CD4-positive, alpha-beta T cell treated with Interleukin-17A for 4 hours (primary cell): ENCODE results near the gene AKR1B1.

Experiments used
- DNase-seq: peaks from one replicate; pipeline ENCODE4 v3.0.0-alpha.2; 2020; ENCODE audit warnings: mixed read lengths

The AKR1B1 gene

DNA sequence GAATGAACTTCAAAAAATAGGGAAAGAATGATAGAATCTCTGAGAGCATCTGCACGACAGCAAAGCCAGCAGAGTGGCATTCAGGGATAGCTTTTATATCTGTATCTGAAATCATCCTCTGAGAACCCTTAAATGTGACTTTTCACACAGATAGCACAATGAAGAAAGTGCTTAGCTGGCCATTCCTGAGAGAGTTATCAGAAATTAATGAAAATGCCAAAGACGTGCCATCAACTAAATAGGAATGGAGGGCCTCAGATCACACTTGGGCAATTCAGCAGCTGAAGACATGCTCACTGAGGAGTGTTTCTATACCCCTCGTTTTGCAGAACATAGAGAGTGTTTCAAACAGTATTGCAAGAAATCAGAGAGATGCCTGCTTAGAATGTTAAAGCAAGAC lies 51.6 kb downstream of the AKR1B1 start:
- DNase-seq, result no peak

DNA sequence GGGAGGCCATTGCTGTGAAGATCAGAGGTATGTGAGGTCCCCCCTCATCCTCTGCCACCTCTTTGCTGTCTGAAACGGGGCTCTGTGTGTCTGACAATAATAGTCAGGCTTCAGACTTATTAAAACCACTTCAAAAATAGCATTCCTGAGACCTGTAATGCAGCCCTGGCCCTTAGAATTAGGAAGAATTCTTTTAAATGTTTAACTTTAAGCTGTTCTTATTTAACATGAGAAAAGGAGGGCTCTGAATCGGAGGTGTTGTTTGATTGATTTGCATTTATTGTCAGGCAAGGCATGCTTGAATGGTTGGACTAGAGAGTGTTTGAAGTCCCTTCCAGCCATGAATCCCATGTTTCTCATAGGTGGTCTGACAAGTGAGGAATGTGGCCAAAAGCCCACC lies 52.5 kb downstream of the AKR1B1 start:
- no peak for DNase-seq

DNA sequence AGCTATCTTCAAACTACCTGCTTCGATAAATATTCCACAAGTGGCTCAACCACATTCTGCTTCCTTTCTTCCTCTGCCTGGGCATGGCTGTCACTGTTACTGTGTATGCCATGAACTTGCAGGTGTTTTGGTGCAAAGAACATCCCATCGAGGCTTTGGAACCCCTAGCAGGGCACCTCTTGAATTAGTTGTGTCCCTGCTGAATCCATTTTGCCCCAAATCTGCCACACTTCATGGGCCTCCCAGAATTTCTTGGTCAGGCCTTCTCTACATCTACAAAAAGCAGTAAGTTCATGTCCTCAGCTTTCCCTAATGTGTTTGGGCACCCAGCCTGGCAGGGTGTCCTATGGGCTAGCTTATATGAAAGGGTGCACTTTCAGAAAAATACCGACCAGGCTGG lies 53.6 kb downstream of the AKR1B1 start:
- no peak for DNase-seq

GRCh38 chr7:134403062-134403461 lies 55.8 kb downstream of the AKR1B1 start:
- no peak for DNase-seq

- DNase-seq, result no peak
Measured at GRCh38 chr7:134400859-134401258, 58.0 kb downstream of the AKR1B1 start.

DNA sequence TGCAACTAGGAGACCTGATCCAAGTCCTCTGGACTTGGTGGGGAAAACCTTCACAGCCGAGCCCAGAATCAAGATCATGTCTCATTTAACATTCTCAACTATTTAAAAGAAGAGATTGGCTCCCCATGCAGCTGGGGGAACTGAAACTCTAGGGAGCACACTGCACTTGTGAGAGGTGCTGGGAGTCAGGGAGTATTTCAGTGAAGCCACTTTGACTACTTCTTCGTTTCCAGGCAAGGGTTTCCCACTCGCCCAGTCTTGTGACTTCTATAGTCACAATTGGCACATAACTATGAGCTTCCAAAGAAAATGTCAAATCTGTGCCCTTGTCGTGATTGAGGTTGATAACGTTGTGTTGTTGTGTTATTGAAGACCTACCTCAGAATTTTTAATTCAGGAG lies 62.9 kb downstream of the AKR1B1 start:
- no peak for DNase-seq

DNA sequence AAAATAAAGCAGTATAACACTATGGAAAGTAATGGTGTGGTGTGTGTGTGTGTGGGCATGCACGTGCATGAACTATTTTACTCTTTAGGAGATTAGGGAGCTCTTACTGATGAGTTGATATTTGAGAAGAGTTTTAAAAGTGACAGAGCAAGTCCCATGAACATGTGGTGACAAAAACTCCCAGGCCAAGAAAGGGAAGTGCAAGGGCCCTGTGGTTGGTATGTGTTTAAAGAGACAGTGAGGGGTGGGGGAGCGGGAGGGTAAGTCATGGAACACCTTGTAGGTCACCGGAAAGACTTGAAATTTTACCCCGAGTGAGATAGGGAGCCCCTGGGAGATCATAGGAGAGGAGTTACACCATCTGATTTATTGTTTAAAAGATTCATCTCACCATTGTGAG lies 63.3 kb downstream of the AKR1B1 start:
- DNase-seq, result no peak

DNA sequence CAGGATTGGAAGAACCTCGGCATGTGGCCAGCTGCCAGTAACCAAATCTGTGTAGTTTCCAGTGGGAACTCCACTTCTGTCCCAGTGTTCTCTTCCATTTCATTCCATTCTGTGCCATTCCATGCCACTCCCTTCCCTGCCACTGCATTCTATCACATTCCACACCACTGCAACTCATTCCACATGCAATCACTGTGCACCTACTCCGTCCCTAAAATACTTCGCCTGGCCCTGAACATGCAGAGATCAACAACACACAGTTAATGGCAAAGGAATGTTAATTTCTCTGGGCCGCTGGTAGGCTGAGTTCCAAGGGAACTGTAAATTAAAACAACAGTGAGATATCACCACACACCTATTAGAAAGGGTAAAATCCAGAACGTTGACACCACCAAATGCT lies 64.8 kb downstream of the AKR1B1 start:
- no peak for DNase-seq
